Measurements from ENCODE around the gene RCOR2. TPM values are rescaled to one million over a fixed set of nuclear protein-coding genes. Genes with fewer than 3 reads are reported as not detected.

Gene RCOR2
- total and polyA plus RNA-seq, 2 of the 13 experiments (the other 11 are each of a cell fraction or from before 2014, with no cell fraction given) = 8.3 to 8.5 TPM

DNA sequence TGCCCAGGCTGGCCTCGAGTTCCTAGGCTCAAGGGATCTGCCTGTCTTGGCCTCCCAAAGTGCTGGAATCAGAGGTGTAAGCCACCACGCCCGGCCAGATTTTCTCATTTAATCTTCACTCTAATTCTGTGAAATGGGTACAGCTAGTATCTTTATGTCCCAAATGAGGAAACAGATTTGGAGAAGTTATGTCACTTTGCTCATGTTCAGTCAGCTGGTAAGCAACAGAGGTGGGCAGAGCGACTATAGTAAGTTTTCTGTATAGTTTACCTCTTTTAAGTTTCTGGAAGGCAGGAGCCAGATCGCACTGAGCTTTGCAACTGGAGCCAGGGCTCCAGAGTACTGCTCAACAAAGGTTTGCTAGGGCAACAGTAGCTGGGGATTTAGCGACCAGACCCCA lies 33.2 kb downstream of the RCOR2 start:
- Histone ChIP-seq H3K27me3 (ENCODE audit: control insufficient read depth in 1 of 2, insufficient read depth in 2 of 2, low read length in 2 of 2) (no peaks in the 10 kb centered on the region), H3K9me3 (ENCODE audit: low read length) (no peaks in the 10 kb centered on the region), H3K4me3 (replicated peaks in 1 of 3; ENCODE audit: insufficient read depth in 1 of 3, low read depth in 2 of 3, low read length in 3 of 3) (no peak overlapping the region), H3K27ac (ENCODE audit: extremely low read length, insufficient read depth, low read length) (no peak overlapping the region), H2AFZ (ENCODE audit: low read length) (no peak overlapping the region), H3K79me2 (ENCODE audit: insufficient read depth, low read length) (peaks cover 5% of the 10 kb centered on the region), H3K4me1 (ENCODE audit: insufficient read depth, low read length) (peaks cover 19% of the 10 kb centered on the region), H3K36me3 (replicated peaks in 1 of 2; ENCODE audit: control insufficient read depth in 1 of 2, insufficient read depth in 2 of 2, low read length in 2 of 2) (peaks cover 2 to 5% of the 10 kb centered on the region in 2 experiments; a peak in 4 of 5 replicates), H3K4me2 (ENCODE audit: low read depth, low read length) (no peak overlapping the region), H4K20me1 (ENCODE audit: insufficient read depth, low read length) (no peaks in the 10 kb centered on the region), H3K9ac (ENCODE audit: insufficient read depth, low read depth, low read length) (no peak overlapping the region)
- FAIRE-seq (no peak), ATAC-seq (no peak), DNase-seq (ENCODE audit: low spot score) (no peak)
- WGBS (ENCODE audit: low lambda C conversion rate) = 95% methylated on average over 6 of the region's 6 CpGs
- TF ChIP-seq MTA1 (CRISPR knock-in tag; IDR thresholded peaks at IDR 0.05; ENCODE audit: borderline replicate concordance) (no peak), NONO (IDR thresholded peaks at IDR 0.05) (no peak), NONO (CRISPR knock-in tag; conservative IDR thresholded peaks at IDR 0.05) (no peak), ZNF629 (CRISPR knock-in tag; conservative IDR thresholded peaks at IDR 0.05) (peak; percentile 30; the same call in 1 of the 2 replicates)
- intact Hi-C loops (cut with micrococcal nuclease; ENCODE audit: unreplicated experiment) (no loop called here), in situ Hi-C loops (cut with HindIII; ENCODE audit: extremely low pct_ligation_motif_present, low pct_unique_long_range_greater_than_20kb) (no loop called here)
- ChIA-PET CTCF (ENCODE audit: low intra/inter-chr PET ratio, low total read pairs) (no interaction called here), POLR2A (no interaction called here)
- BruUV-seq (replicated peaks) = no TSS peak

DNA sequence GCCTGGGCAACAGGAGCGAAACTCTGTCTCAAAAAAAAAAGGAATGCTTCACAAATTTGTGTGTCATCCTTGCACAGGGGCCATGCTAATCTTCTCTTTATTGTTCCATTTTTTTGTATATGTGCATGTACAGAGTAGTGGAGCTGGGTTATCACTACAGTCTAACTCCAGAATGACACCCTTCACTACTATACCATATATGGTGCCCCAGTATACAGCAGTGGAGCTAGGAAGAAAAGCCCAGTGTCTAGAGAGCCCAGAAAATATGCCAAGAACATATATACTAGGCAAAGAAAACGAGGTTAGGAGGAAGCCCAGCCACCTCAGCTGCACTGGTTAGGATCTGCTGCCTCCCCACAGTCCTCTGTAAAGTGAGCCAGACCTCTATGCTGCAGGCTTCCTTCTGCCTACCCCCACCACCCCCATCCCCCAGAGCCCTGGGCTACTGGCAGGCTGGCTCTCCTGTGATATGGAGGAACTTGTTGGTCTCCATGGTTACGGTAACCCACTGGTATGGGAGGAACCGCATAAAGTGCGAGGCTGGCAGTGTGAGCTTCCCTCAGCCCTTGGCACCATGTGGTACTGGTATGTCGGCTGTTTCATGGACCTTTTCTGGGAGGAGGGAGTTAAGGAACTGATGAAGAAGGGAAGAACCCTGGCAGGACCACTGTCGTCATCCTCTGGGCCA lies 34.3 kb downstream of the RCOR2 start:
- Histone ChIP-seq H3K4me3 (replicated peaks in 1 of 3; ENCODE audit: insufficient read depth in 1 of 3, low read depth in 2 of 3, low read length in 3 of 3) (no peak overlapping the region), H3K9ac (ENCODE audit: insufficient read depth, low read depth, low read length) (no peak overlapping the region), H3K4me1 (ENCODE audit: insufficient read depth, low read length) (peaks cover 10% of the 10 kb centered on the region), H3K9me3 (ENCODE audit: low read length) (no peaks in the 10 kb centered on the region), H3K79me2 (ENCODE audit: insufficient read depth, low read length) (peaks cover 4% of the 10 kb centered on the region), H3K27ac (ENCODE audit: extremely low read length, insufficient read depth, low read length) (no peak overlapping the region), H3K4me2 (ENCODE audit: low read depth, low read length) (no peak overlapping the region), H3K36me3 (replicated peaks in 1 of 2; ENCODE audit: control insufficient read depth in 1 of 2, insufficient read depth in 2 of 2, low read length in 2 of 2) (peaks cover 2 to 8% of the 10 kb centered on the region in 2 experiments; a peak in 4 of 5 replicates), H2AFZ (ENCODE audit: low read length) (no peak overlapping the region), H4K20me1 (ENCODE audit: insufficient read depth, low read length) (no peaks in the 10 kb centered on the region), H3K27me3 (ENCODE audit: control insufficient read depth in 1 of 2, insufficient read depth in 2 of 2, low read length in 2 of 2) (no peaks in the 10 kb centered on the region)
- ATAC-seq (no peak), FAIRE-seq (no peak), DNase-seq (ENCODE audit: low spot score) (no peak)
- CTCF ChIA-PET (ENCODE audit: low intra/inter-chr PET ratio, low total read pairs) = no interaction called here
- POLR2A ChIA-PET = no interaction called here
- 97% methylated on average over 6 of the region's 7 CpGs for WGBS (ENCODE audit: low lambda C conversion rate)
- BruUV-seq (replicated peaks) = no TSS peak
- intact Hi-C loops (cut with micrococcal nuclease; ENCODE audit: unreplicated experiment) (no loop called here), in situ Hi-C loops (cut with HindIII; ENCODE audit: extremely low pct_ligation_motif_present, low pct_unique_long_range_greater_than_20kb) (no loop called here)
- no peak for TF ChIP-seq CCAR2 (optimal IDR thresholded peaks at IDR 0.05; ENCODE audit: low read depth, low read length)
- TF ChIP-seq LCORL (IDR thresholded peaks at IDR 0.05) = no peak
- no peak for TF ChIP-seq LCORL (CRISPR knock-in tag; IDR thresholded peaks at IDR 0.05)
- no peak for TF ChIP-seq CEBPB (IDR thresholded peaks at IDR 0.05; ENCODE audit: borderline replicate concordance, low read depth, low read length)
- no peak for TF ChIP-seq NFE2L1 (CRISPR knock-in tag; IDR thresholded peaks at IDR 0.05; ENCODE audit: borderline replicate concordance)
- TF ChIP-seq, protein P1, sequence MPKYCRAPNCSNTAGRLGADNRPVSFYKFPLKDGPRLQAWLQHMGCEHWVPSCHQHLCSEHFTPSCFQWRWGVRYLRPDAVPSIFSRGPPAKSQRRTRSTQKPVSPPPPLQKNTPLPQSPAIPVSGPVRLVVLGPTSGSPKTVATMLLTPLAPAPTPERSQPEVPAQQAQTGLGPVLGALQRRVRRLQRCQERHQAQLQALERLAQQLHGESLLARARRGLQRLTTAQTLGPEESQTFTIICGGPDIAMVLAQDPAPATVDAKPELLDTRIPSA (CRISPR knock-in tag; IDR thresholded peaks at IDR 0.05; ENCODE audit: borderline replicate concordance) = no peak
- no peak for TF ChIP-seq ZFP41 (CRISPR knock-in tag; IDR thresholded peaks at IDR 0.05; ENCODE audit: borderline replicate concordance)
- no peak for TF ChIP-seq KLF11 (CRISPR knock-in tag; IDR thresholded peaks at IDR 0.05)
- TF ChIP-seq, protein P2, sequence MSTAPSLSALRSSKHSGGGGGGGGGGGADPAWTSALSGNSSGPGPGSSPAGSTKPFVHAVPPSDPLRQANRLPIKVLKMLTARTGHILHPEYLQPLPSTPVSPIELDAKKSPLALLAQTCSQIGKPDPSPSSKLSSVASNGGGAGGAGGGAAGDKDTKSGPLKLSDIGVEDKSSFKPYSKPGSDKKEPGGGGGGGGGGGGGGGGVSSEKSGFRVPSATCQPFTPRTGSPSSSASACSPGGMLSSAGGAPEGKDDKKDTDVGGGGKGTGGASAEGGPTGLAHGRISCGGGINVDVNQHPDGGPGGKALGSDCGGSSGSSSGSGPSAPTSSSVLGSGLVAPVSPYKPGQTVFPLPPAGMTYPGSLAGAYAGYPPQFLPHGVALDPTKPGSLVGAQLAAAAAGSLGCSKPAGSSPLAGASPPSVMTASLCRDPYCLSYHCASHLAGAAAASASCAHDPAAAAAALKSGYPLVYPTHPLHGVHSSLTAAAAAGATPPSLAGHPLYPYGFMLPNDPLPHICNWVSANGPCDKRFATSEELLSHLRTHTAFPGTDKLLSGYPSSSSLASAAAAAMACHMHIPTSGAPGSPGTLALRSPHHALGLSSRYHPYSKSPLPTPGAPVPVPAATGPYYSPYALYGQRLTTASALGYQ (CRISPR knock-in tag; IDR thresholded peaks at IDR 0.05) = no peak

All from HepG2 (cell line).